ENCODE data around the gene DCUN1D4.
A peak's percentile ranks its signal among the peaks of the same experiment; 100 is the strongest.
"Not testable (repeated sequence)": the region's sequence is repeated elsewhere in the genome, so short reads cannot be mapped to it uniquely, and the experiment has no call there.

Gene DCUN1D4

GRCh38 chr4:51895816-51896408 is 53.0 kb downstream of the DCUN1D4 start:
- DNase-seq, result peak; percentile 61

- no peak for DNase-seq
Measured at GRCh38 chr4:51901363-51901762, 58.4 kb downstream of the DCUN1D4 start.

- DNase-seq, result peak; percentile 6
Measured at GRCh38 chr4:51906167-51906958, 63.4 kb downstream of the DCUN1D4 start.

GRCh38 chr4:51907006-51907669 is 64.2 kb downstream of the DCUN1D4 start:
- no peak for DNase-seq

- no peak for DNase-seq
Measured at GRCh38 chr4:51909236-51909703, 66.3 kb downstream of the DCUN1D4 start.

- DNase-seq, result no peak
Measured at GRCh38 chr4:51918251-51918650, 75.3 kb downstream of the DCUN1D4 start.

- DNase-seq, result no peak
Measured at GRCh38 chr4:51923343-51923742, 80.4 kb downstream of the DCUN1D4 start.

GRCh38 chr4:51925307-51925706 is 82.4 kb downstream of the DCUN1D4 start:
- DNase-seq, result no peak

- DNase-seq, result no peak
Measured at GRCh38 chr4:51930557-51930956, 87.6 kb downstream of the DCUN1D4 start.

- no peak for DNase-seq
Measured at GRCh38 chr4:51931461-51931860, 88.5 kb downstream of the DCUN1D4 start.

- no peak for DNase-seq
Measured at GRCh38 chr4:51932261-51932660, 89.3 kb downstream of the DCUN1D4 start.

- no peak for DNase-seq
Measured at GRCh38 chr4:51932684-51933083, 89.7 kb downstream of the DCUN1D4 start.

- DNase-seq, result not testable (repeated sequence)
Measured at GRCh38 chr4:51940460-51940859, 97.5 kb downstream of the DCUN1D4 start.

- DNase-seq, result no peak
Measured at GRCh38 chr4:51942108-51942832, 99.3 kb downstream of the DCUN1D4 start.

- no peak for DNase-seq
Measured at GRCh38 chr4:51942833-51943215, 99.9 kb downstream of the DCUN1D4 start.

GRCh38 chr4:51943221-51943620 is 100.3 kb downstream of the DCUN1D4 start:
- no peak for DNase-seq

GRCh38 chr4:51958199-51958968 is 115.4 kb downstream of the DCUN1D4 start:
- no peak for DNase-seq

GRCh38 chr4:51960486-51960885 is 117.5 kb downstream of the DCUN1D4 start:
- DNase-seq, result no peak

GRCh38 chr4:51963841-51964517 is 121.0 kb downstream of the DCUN1D4 start:
- no peak for DNase-seq

- DNase-seq, result no peak
Measured at GRCh38 chr4:51965862-51966261, 122.9 kb downstream of the DCUN1D4 start.
